Stimulated activated CD4-positive, alpha-beta T cell treated with anti-CD3 and anti-CD28 coated beads, Interleukin-4, amount 100 ng/mL, for 48 hours (primary cell): ENCODE data around the gene SAMD3.
"Not testable (repeated sequence)": the region's sequence is repeated elsewhere in the genome, so short reads cannot be mapped to it uniquely, and the experiment has no call there.

Experiments used
- DNase-seq, 2 donors: peaks; one replicate each; pipeline ENCODE4 v3.0.0-alpha.2; 2020; ENCODE audit warnings: low read depth in 2 of 2

Gene SAMD3

DNA sequence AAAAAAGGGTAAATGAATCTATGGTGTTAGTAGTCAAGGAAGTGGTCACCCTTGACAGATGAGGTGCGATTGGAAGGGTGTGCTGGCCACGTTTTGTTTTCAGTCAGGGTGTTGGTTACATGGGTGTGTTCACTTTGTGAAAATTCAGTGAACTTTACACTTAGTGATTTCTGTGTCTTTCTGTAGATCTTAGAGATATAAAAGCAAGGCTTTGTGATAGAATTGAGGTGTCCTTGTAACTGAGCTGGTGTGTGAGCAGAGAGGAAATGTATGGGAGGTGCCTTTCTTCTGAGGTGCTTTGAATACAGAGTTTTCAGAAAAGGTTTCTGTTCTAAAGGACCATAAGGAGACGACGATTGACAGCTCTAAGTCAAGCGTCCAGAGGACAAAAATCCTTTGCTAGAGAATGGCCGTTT, 90.5 kb downstream of the SAMD3 start:
- peak; percentile 16 to 19 for DNase-seq

DNA sequence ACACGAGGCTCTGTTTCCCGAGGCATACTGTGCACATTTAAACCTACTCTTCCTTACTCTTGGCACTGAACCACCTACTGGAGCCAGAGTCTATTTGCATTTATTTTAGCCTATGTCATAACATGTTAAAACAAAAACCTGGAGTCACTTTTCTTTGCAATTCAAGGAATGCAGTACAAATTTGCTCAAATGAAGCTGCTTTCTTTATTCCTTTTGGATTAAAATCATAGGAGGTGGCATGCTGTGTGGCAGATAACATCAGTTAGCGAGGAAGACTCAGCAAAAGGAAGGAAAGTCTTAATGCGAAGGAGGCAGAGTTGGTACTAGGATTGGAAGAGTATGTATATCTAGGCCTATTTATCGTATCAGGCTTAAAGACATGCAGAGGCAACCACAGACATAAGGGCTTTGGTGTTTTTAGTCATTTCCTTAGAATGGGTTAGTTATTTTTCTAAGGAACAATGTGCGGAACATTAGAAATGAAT, 92.9 kb downstream of the SAMD3 start:
- DNase-seq = no peak

DNA sequence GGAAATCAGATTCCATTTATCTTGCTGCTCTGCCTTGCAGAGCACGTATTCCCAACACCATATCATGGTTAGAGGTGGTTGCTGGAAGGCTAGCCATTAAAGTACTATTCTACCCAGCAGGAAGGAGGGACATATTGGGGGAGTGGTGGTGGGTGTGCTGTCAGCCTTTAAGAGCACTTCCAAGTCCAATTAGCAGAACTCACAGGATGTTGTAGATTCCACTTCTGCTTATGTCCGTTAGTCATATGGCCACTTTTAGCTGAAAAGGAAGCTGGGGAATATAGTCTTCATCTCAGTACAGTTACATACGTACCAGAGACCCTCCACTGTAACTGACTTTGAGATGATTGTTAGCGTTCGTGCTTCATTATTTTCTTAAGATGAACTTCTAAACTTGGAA, 94.4 kb downstream of the SAMD3 start:
- DNase-seq = no peak

DNA sequence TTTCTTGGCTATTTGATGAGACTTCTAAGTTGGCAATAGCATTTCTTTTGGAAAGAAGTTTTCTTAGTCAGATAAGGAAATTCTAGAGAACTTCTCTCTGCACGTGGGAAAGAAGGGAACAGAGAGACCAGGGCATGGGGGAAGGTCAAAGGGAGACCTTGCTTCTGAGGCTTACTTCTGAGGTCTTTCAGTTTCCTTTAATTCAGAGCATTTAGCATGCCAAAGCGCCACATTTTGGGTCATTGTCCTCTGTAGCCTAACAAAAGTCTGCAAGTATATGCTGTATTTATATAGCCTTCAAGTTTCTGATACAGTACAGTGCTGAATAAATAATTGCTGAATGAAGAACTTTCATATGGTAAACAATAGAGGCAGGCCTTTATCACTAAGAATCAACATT, 95.6 kb downstream of the SAMD3 start:
- DNase-seq = no peak

DNA sequence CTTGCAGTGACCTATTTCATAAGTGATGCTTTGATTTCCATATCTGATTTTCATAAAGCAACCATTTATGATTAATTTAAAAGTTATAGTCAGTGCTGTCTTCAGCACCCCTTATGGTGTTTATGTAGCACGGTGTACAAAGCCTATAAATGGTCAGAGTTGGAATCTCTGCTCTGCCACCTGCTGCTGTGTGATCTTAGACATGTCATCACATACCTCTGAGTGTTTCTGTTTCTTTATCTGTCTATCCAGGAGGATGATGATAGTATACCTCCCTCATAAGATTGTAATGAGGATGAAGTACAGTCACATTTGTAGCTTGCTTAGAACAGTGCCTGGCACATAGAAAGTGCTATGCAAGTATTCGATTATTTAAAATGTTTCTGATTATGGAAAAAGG, 100.5 kb downstream of the SAMD3 start:
- DNase-seq = no peak

DNA sequence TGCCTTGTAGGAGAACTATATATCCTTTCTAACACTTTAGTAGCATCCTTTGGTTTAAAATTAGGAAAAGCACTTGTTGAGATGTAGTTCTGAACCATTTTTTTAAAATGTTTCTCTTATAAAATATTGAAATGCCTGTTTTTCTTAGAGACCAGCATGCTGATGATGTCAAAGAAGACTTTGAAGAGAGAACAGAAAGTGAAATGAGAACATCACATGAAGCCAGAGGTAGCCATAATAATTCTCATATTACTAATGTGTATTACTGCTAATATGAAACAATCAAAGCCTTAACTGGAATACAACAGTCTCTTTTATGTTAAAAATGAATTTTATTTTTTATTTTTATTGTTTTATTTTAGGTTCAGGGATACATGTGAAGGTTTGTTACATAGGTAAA, 102.0 kb downstream of the SAMD3 start:
- no peak for DNase-seq

DNA sequence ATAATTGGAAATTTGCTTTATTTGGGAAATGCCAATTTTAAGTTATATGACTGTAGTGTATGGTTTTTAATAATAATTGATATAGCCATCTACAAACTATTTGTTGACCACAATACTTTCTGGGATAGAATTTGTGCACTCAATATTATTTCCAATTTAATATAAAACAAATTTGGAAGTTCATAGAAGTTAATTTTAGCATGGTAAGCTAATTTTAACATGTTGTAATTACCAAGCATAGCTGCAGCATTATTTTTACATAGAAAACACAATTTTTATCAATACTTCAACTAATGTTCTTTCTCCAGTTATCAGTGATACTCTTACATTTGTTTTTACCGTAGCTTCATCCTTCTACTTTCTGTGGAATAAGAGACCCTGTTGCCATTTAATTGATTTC, 103.5 kb downstream of the SAMD3 start:
- no peak for DNase-seq

DNA sequence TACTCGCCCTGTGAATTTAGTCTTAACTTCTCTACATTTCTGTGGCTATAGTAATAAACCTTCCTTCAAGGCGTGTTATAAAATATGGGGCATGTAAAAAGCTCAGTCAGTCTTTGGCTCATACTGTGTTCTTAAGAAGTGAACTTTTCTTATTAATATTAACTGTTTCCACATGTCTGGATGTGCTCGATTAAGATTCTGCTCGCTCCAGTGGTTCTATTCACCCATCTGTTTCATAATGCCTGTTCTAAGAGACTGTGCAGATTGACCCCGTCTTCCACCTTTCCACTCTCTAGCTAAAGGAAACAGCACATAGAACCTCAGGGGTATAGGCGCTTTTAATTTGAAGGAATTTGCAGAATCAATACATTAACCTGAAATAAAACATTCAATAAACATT, 104.5 kb downstream of the SAMD3 start:
- no peak for DNase-seq

DNA sequence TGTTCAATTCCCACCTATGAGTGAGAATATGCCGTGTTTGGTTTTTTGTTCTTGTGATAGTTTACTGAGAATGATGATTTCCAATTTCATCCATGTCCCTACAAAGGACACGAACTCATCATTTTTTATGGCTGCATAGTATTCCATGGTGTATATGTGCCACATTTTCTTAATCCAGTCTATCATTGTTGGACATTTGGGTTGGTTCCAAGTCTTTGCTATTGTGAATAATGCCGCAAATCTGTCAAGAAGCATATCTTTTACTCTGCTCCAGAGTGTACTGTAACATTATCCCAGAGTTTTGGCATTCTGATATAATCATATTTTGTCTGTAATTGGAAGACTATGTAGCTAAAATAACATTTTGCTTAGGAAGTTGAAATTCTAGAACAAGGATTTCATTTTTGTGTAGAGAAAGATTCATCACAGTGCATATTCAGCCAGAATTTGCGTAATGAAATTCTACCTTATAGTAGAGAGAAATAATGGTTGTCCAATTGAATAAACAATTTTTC, 105.5 kb downstream of the SAMD3 start:
- not testable (repeated sequence) for DNase-seq

DNA sequence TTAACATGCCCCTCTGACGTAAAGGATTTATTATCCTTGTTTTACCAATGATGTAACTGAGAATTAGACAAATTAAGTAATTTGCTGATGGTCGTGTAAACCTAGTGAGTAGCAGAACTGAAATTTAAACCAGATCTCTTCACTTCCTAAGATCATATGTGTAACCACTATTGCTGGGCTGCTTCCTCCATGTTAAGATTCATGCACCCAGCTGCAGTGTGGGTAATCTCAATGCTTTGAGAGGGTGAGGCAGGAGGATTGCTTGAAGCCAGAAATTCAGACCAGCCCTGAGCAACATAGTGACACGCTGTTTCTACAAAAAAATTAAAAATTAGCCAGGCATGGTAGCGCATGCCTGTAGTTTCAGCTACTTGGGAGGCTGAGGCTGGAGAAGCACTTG, 106.5 kb downstream of the SAMD3 start:
- DNase-seq = no peak

DNA sequence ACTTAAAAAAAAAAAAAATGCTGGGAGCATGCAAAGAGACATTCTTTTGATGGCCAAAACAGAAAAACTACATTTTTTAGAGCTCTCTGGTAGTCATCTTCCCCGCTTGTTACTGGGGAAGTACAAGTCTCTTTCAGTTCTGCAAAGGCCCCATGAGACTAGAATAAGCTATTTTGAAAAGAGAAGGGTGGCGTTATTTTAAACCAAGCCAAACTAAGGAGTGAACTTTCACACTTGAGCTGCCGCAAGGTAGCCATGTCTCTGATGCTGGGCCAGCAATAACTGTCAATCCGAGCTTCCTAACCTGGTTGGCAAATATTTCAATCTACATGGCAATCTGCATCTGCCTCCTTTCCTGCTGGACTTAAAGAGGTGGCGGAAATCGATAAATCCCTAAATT, 107.7 kb downstream of the SAMD3 start:
- DNase-seq = no peak

DNA sequence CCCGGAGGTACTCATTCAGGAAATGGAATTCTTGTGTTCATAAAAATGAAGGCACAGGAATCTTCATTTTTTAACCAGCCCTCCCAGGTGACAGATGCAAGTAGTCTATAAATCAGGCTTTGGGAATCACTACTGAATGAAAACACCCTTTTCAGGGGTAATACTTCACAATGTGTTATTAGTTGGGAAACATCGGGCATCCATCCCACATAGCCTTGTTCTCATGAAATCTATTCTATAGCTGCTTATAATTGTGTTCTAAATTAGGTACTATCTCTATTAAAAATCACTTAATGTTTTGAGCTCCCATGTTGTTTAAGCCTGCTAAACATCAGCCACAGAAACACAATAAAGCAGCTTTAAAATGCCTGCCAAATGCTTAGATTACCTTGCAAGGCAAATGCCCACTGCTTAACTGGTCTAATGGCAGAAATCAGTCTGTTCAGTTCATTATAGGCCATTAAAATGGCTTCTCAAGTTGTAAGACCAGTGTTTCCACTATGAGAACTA, 109.5 kb downstream of the SAMD3 start:
- DNase-seq = no peak

DNA sequence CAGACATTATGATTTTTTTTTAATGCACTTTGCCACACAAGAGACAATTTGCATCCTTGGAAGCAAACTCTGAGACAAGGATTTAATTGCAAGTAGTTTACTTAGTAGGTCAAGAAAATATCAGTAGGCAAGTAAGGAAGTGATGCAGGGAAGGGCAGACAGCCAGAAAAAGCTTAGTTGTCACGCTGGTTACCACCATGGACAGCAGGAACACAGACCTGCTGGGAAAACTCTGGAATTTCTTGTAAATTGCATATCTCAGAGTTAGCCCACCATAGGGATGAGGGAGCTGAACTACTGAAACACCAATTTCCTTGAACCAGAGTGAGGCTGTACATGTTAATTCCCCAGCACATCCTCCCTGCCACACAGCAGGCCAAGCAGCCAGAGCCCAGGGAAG, 111.7 kb downstream of the SAMD3 start:
- DNase-seq = no peak

DNA sequence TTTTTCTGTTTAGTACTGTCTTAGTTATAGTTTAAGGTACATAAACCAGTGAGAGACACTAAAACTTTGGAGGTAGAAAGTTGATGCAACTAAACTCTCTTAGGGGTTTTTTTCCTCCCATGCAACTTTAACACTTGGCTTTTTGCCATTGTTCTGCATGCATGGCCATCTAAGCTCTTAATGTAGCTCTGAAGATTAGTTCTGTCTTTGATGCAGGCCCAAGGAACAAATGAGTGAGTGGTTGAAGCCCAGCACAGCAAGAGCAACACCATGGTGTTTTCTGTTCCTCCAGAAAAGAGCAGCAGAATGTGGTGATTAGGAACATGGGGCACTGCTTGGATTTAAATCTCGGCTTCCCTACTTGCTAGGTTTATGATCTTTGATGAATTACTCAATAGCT, 115.0 kb downstream of the SAMD3 start:
- no peak for DNase-seq

DNA sequence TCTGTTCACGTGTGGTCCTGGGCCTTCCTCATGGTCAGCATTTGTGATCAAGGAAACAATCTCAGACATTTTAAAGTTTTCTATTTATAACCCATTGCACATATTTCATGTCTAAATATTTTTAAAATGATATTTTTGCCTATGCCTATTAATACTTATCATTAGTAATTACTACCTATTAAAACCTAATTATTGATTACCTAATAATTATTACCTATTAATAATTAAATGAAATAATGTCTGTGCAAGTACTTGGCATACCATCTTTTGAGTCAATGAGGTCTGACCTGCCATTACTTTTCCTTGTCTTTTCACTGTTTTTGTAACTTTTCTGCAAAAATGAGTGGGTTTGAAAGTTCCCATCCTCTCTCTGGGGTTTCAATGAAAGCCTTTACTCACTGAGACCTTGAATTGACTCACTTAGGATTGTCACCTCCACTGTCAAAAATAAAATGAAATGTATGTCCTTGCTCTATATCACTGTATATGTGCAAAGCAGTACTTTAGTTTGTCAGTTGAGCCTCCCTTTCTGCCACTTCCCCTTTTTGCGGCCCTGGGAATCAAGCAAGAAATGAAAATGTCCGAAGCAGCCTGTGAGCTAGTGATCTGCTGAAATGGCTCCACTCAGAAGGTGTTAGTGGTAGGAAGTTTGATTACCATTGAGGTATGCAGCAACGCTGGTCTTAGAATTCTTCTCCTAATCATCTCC, 116.6 kb downstream of the SAMD3 start:
- DNase-seq = no peak

DNA sequence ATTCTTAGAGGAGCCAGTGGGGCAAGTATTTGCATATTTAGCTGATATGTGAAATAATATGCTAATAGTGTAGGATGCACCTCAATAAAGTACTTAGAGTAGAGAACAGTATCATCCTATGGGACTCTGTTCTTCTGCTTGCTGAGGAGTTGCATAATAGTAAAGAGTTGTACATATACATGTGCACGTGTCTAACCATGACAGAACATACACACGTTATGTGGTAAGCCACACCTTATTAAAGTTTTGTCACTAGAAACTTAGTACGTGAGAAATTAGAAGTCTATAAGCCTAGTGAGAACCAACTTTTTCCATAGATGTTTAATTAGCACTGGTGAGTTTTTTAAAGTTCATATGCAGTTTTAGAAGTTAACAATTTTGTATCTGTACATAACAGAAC, 123.6 kb downstream of the SAMD3 start:
- no peak for DNase-seq

DNA sequence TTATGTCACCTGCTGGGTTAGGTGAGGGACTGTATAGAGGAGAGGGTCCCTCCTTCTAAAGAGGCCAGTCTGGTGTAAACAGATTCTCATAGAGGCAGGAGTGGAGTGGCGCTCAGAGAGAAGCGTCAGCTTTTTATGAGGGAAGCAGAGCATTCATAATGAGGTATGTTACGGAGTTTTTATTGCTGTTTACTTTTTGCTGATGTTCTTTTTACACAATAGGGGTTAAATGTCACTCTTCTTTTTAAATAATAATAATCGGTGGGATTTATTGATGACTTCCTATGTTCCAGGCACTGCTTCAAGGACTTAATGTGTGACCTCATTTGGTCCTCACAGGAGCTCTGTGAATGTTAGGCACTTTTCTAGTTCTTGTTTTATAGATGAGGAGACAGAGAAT, 124.4 kb downstream of the SAMD3 start:
- no peak for DNase-seq
